ENCODE measurements around the gene TMEM239. TPM values are rescaled to one million over a fixed set of nuclear protein-coding genes. Genes with fewer than 3 reads are reported as not detected.

TMEM239 gene
- total RNA-seq, 4 donors from 2014 or later: not detected

DNA sequence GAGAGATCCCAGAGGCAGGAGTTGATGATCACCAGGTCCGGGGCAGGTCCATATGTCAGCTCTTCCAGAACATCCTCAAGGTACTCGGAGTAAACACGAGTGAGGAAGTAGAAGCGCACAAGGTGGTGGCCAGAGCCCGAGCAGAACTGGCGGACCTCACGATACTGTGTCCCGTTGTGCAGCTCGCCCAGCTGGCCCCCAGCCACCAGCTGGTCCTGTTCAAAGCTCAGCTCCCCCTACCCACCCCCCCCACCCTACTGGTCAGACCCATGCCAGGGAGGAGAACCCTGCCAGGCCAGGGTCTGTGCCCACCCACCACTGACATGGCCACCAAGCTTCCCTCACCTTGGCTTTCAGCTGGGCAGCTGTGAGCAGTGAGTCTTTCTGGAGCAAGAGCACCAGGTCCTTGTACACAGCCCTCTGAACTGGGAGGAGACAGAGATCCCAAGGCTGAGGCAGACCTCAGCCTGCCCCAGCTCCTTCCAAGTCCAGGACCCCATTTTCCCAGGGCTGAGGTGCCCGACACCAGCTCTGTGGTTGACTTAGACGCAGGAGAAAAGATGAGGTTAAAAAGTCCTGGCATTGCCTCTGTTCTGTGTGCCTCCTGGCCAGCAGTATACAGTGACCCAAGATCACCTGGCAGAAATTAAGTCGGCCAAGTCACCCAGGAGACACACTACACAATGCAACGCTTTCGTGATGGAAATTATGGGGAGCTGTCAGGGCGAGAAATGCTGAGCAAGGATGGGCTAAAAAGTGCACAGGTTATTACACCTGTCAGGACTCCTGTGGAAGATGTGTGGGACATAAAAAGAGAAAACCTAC lies 22.9 kb downstream of the TMEM239 start:
- Histone ChIP-seq H3K36me3 (peaks cover 0 to 30% (median 22%) of the 10 kb centered on the region in 4 donors), H3K27ac (replicated peaks in 1 of 4) (no peak overlapping the region), H3K9me3 (no peaks in the 10 kb centered on the region), H3K4me1 (peaks cover 15 to 32% (median 25%) of the 10 kb centered on the region in 4 donors), H3K27me3 (no peaks in the 10 kb centered on the region), H3K4me3 (no peak overlapping the region)
- WGBS: 92% methylated on average over 9 of the region's 15 CpGs
- TF ChIP-seq, protein P1, sequence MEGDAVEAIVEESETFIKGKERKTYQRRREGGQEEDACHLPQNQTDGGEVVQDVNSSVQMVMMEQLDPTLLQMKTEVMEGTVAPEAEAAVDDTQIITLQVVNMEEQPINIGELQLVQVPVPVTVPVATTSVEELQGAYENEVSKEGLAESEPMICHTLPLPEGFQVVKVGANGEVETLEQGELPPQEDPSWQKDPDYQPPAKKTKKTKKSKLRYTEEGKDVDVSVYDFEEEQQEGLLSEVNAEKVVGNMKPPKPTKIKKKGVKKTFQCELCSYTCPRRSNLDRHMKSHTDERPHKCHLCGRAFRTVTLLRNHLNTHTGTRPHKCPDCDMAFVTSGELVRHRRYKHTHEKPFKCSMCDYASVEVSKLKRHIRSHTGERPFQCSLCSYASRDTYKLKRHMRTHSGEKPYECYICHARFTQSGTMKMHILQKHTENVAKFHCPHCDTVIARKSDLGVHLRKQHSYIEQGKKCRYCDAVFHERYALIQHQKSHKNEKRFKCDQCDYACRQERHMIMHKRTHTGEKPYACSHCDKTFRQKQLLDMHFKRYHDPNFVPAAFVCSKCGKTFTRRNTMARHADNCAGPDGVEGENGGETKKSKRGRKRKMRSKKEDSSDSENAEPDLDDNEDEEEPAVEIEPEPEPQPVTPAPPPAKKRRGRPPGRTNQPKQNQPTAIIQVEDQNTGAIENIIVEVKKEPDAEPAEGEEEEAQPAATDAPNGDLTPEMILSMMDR (IDR thresholded peaks at IDR 0.05): no peak
- TF ChIP-seq POLR2AphosphoS5 (IDR thresholded peaks at IDR 0.05) (no peak), EP300 (IDR thresholded peaks at IDR 0.05) (no peak), POLR2A (IDR thresholded peaks at IDR 0.05; ENCODE audit: low read depth) (no peak)
- intact Hi-C loops (cut with DNase I): no loop called here
- no peak for DNase-seq (ENCODE audit: extremely low spot score)

DNA sequence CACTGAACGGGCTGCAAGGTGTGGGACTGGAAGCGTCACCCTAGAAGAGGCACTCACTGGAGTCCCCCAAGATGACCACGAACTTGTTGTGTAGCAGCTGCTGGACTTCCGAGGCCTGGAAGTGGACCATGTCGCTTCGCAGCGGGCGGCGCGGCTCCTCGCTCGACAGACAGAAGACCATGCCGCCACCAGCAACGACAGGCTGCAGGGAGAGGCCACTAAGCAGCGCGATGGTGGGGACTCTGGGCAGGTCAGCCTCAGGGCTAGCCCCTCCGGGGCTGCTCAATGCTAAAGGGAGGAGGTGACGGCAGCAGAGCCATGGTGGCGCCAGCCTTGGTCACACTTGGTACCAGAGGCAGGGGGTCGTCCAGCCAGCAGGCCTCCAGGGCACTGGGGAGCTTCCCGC lies 23.6 kb downstream of the TMEM239 start:
- 87% methylated on average over 11 of the region's 21 CpGs for WGBS
- Histone ChIP-seq H3K27me3 (no peaks in the 10 kb centered on the region), H3K4me3 (peak overlapping the region; percentile 84 to 96 (median 93)), H3K4me1 (peaks cover 15 to 32% (median 25%) of the 10 kb centered on the region in 4 donors), H3K9me3 (no peaks in the 10 kb centered on the region), H3K36me3 (peaks cover 0 to 34% (median 22%) of the 10 kb centered on the region in 4 donors), H3K27ac (replicated peaks in 1 of 4) (peak overlapping the region; percentile 89 to 94 (median 91))
- no peak for DNase-seq (ENCODE audit: extremely low spot score)
- intact Hi-C loops (cut with DNase I): loop anchor here (2.0 to 10.0 kb wide), 2 partner anchors 33 to 145 kb away; partner anchors contain the start of genes EBF4 and PTPRA
- no peak for TF ChIP-seq EP300 (IDR thresholded peaks at IDR 0.05)
- TF ChIP-seq, protein P1 (IDR thresholded peaks at IDR 0.05): no peak
- no peak for TF ChIP-seq POLR2AphosphoS5 (IDR thresholded peaks at IDR 0.05)
- no peak for TF ChIP-seq POLR2A (IDR thresholded peaks at IDR 0.05; ENCODE audit: low read depth)

DNA sequence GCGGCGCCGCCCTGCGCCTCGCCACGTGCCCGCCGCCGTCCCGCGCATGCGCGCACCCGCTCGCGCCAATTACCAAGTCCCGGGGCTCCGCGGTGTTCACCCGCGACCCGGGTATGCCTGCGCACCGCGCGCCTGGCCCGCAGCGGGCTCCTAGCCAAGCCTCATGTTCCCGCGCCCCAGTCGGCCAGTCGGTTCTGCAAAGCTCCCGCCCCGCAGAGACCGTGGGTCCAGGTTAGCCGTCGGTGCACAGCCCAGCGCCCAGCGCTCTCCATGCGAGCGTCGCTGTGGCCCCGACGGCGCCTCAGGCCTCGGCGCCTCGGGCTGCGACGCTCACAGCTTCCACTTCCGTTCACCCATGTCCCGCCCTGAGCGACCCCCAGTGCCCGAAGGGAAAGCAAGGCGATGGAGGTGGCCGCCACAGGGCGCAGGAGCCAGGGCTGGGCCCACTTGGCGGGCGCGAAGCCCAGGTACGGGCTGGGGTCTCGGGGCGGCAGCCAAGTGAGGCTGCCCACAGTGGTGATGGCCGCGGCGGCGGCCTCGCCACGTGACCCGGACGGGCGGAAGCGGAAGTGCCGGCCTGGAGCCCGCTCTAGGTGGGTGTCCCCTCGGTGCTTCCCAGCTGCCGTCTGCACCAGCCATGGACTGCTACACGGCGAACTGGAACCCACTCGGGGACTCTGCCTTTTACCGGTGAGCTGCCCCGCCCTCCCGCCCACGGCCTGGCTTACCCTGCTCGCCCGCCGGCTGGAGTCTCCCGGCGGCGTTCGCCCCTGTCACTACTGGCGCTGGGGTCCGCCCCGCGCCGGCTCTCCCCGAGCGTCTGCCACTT lies 24.2 kb downstream of the TMEM239 start, which contains the start of the genes PCED1A and VPS16:
TSS of gene PCED1A (minus strand) at position 518 of the 829 bp plus-strand sequence. CDS start 743 bp downstream, outside the sequence.
TSS of gene VPS16 (plus strand) at position 608 of the 829 bp plus-strand sequence. CDS start at position 638, 30 bp downstream.
- H3K4me3 ChIP-seq: peak within 1 kb of the TSS; percentile 84 to 96 (median 93)
- 0% methylated on average over 14 of the region's 98 CpGs for WGBS
- DNase-seq (ENCODE audit: extremely low spot score): peak; percentile 96
- TF ChIP-seq EP300 (IDR thresholded peaks at IDR 0.05): no peak
- TF ChIP-seq, protein P1 (IDR thresholded peaks at IDR 0.05): no peak
- TF ChIP-seq POLR2AphosphoS5 (IDR thresholded peaks at IDR 0.05): peak; percentile 79 to 88
- intact Hi-C loops (cut with DNase I): loop anchor here (2.0 to 10.0 kb wide), 2 partner anchors 32 to 146 kb away; partner anchors contain the start of genes EBF4 and PTPRA
- H3K9me3 ChIP-seq: no peaks in the 10 kb centered on the region
- peak within 1 kb of the TSS; percentile 89 to 94 (median 91) for H3K27ac ChIP-seq (replicated peaks in 1 of 4)
- H3K27me3 ChIP-seq: no peaks in the 10 kb centered on the region
- peaks cover 15 to 32% (median 25%) of the 10 kb centered on the region in 4 donors for H3K4me1 ChIP-seq
- peaks cover 0 to 30% (median 20%) of the 10 kb centered on the region in 4 donors for H3K36me3 ChIP-seq

DNA sequence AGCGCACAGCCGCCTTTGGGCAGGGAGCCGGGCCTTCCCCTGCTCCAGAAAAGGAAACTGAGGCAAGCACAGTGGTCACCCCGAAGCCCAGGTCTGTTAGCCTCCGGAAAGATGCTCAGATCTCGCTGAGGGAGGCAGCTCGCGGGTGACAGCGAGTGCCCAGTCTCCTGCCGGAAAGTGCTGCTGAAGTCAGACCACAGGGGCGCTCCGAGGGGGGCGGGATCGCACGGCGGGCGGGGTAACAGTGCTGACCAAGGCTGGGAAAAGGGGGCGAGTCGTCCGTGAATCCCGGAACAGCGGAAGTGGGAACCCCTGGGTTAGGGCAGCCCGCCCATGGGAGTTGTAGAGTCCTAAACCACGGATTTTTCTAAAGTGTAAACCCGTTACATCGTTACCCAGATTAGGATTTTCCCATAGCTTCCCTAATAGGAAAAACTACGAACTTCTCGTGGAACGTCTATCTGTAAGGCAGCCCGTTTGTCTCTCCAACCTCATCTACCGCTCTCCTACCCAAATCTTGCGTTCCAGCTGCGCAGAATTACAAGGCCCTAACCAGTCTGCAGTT lies 24.9 kb downstream of the TMEM239 start:
- peak; percentile 96 for DNase-seq (ENCODE audit: extremely low spot score)
- Histone ChIP-seq H3K4me3 (peak overlapping the region; percentile 84 to 96 (median 93)), H3K9me3 (no peaks in the 10 kb centered on the region), H3K4me1 (peaks cover 15 to 32% (median 25%) of the 10 kb centered on the region in 4 donors), H3K36me3 (peaks cover 0 to 26% (median 18%) of the 10 kb centered on the region in 4 donors), H3K27me3 (no peaks in the 10 kb centered on the region), H3K27ac (replicated peaks in 1 of 4) (peak overlapping the region; percentile 89 to 94 (median 91))
- TF ChIP-seq, protein P1 (IDR thresholded peaks at IDR 0.05): no peak
- TF ChIP-seq POLR2A (IDR thresholded peaks at IDR 0.05; ENCODE audit: low read depth): no peak
- no peak for TF ChIP-seq POLR2AphosphoS5 (IDR thresholded peaks at IDR 0.05)
- TF ChIP-seq EP300 (IDR thresholded peaks at IDR 0.05): no peak
- 15% methylated on average over 4 of the region's 33 CpGs for WGBS
- intact Hi-C loops (cut with DNase I): loop anchor here (2.0 to 10.0 kb wide), 2 partner anchors 32 to 146 kb away; partner anchors contain the start of genes EBF4 and PTPRA

Data from esophagus muscularis mucosa (tissue), 4 donors.